Spinal cord (tissue), 10 donors: ENCODE data around the gene SRGAP3. TPM values are rescaled to one million over a fixed set of nuclear protein-coding genes. Genes with fewer than 3 reads are reported as not detected.

Experiments used
- DNase-seq, 6 donors: peaks; one replicate each; pipeline versions ENCODE4 v3.0.0 to v3.0.0-alpha.2; 2013 to 2015; ENCODE audit warnings: low spot score in 6 of 6, low read depth in 4 of 6
- H3K27ac ChIP-seq: one replicate; pipeline ENCODE4 v1.5.1; 2013; ENCODE audit warnings: low read depth, low read length, control low read depth
- H3K27me3 ChIP-seq: one replicate; pipeline ENCODE4 v1.6.1; 2013; ENCODE audit warnings: low read length; ENCODE audit not compliant: control insufficient read depth, insufficient read depth
- H3K36me3 ChIP-seq: one replicate; pipeline ENCODE4 v1.6.1; 2013; ENCODE audit warnings: low read length; ENCODE audit not compliant: control insufficient read depth, insufficient read depth
- H3K4me1 ChIP-seq: one replicate; pipeline ENCODE4 v1.6.1; 2013; ENCODE audit warnings: low read length; ENCODE audit not compliant: control insufficient read depth, insufficient read depth
- H3K4me3 ChIP-seq: one replicate; pipeline ENCODE4 v1.5.1; 2013; ENCODE audit warnings: low read depth, low read length, control low read depth
- H3K9me3 ChIP-seq: one replicate; pipeline ENCODE4 v1.6.1; 2013; ENCODE audit warnings: low read length; ENCODE audit not compliant: control insufficient read depth, insufficient read depth
- WGBS: methylation state at CpG from one replicate; pipeline ENCODE4 v1.1.5; 2013; ENCODE audit warnings: missing lambda C conversion rate; ENCODE audit not compliant: insufficient coverage; 5-methylcytosine and 5-hydroxymethylcytosine counted together
- polyA plus RNA-seq, 2 donors: library from polyadenylated mRNA; unstranded; fragments of 120-200 nt; gene quantifications; one replicate each; pipeline ENCODE4 v1.2.1, GENCODE V29; 2013; ENCODE audit not compliant: insufficient read length in 2 of 2
- total RNA-seq, 2 donors: library from RNA; depleted of rRNA in 1 of 2; stranded (reverse); fragments of 120-200 nt in 1 of 2; fragments of >200 nt in 1 of 2; gene quantifications; one replicate each; pipeline versions ENCODE4 v1.2.3 to v1.2.4, GENCODE V29; 2013 to 2014
- donor health status: healthy.

The SRGAP3 gene
- total and polyA plus RNA-seq, 4 donors: 46.1 to 71.9 (median 65.6) TPM

- no CpG with 5 or more reads among the region's 2 CpGs for WGBS
Measured at GRCh38 chr3:8974458-8974857, 275.0 kb downstream of the SRGAP3 start.

DNA sequence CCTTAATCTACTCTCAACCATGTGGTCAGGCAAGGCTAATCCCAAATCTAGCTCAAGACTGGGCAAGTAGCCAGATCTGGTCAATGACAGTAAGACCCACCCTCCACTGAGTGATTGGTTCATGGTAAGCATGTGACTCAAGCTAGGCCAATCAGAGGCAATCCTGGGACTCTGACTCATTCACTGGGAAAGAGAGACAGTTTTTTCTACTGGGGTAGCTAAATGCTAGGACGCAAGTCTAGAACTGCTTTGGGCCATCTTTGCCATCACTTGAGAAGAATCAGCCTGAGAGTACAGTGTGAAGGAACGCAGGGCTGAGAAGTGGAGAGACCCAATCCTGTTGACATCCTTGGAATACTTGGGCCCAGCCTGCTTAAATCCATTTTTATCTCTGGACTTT, 276.8 kb downstream of the SRGAP3 start:
- no peak overlapping the region for H3K4me3 ChIP-seq
- no peak for DNase-seq

More at GRCh38 chr3:8974458-8974857, 275.0 kb downstream of the SRGAP3 start:
- Histone ChIP-seq H3K27ac (no peak overlapping the region), H3K4me3 (no peak overlapping the region), H3K9me3 (no peaks in the 10 kb centered on the region), H3K36me3 (no peaks in the 10 kb centered on the region), H3K27me3 (no peaks in the 10 kb centered on the region), H3K4me1 (no peaks in the 10 kb centered on the region)
- DNase-seq: no peak

GRCh38 chr3:8970971-8971589, 278.4 kb downstream of the SRGAP3 start:
- H3K4me3 ChIP-seq: no peak overlapping the region
- no CpG with 5 or more reads among the region's 7 CpGs for WGBS

More for the DNA sequence above, 276.8 kb downstream of the SRGAP3 start:
- H3K36me3 ChIP-seq: no peaks in the 10 kb centered on the region
- WGBS: 97% methylated on average over 2 of the region's 2 CpGs
- no peaks in the 10 kb centered on the region for H3K27me3 ChIP-seq
- no peak overlapping the region for H3K27ac ChIP-seq
- no peaks in the 10 kb centered on the region for H3K4me1 ChIP-seq
- no peaks in the 10 kb centered on the region for H3K9me3 ChIP-seq

DNA sequence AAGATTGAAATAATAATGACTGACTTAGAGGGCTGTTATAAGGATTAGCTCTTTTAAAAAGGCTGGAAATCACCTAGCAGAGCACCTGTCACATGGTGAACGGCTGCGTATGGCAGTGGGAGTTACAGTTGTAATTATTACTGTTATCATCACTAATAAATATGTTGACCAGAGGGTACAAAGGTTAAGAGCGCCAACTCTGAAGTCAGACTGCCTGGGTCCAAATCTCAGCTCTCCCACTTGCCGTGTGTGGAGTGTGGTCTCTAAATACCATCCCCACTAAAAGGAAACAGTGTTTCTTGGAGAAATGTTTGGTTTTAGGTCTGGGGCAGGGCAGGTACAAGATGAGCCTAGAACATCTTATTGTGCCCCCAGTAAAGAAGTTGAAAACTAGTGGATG, 280.2 kb downstream of the SRGAP3 start:
- Histone ChIP-seq H3K4me3 (no peak overlapping the region), H3K27me3 (no peaks in the 10 kb centered on the region), H3K4me1 (no peaks in the 10 kb centered on the region), H3K9me3 (no peaks in the 10 kb centered on the region), H3K36me3 (no peaks in the 10 kb centered on the region), H3K27ac (no peak overlapping the region)
- DNase-seq: no peak
- WGBS: no CpG with 5 or more reads among the region's 4 CpGs

More at GRCh38 chr3:8970971-8971589, 278.4 kb downstream of the SRGAP3 start:
- H3K36me3 ChIP-seq: no peaks in the 10 kb centered on the region
- peak; percentile 46 to 94 (median 68) for DNase-seq
- no peaks in the 10 kb centered on the region for H3K27me3 ChIP-seq
- H3K9me3 ChIP-seq: no peaks in the 10 kb centered on the region
- no peaks in the 10 kb centered on the region for H3K4me1 ChIP-seq
- no peak overlapping the region for H3K27ac ChIP-seq

GRCh38 chr3:8968375-8968882, 281.0 kb downstream of the SRGAP3 start:
- Histone ChIP-seq H3K27ac (no peak overlapping the region), H3K4me1 (no peaks in the 10 kb centered on the region)
- 58% methylated on average over 5 of the region's 5 CpGs for WGBS

GRCh38 chr3:8967553-8967952, 281.9 kb downstream of the SRGAP3 start:
- Histone ChIP-seq H3K27me3 (no peaks in the 10 kb centered on the region), H3K4me3 (no peak overlapping the region), H3K4me1 (no peaks in the 10 kb centered on the region), H3K9me3 (no peaks in the 10 kb centered on the region), H3K27ac (no peak overlapping the region), H3K36me3 (no peaks in the 10 kb centered on the region)
- 88% methylated on average over 2 of the region's 5 CpGs for WGBS
- DNase-seq: no peak

More at GRCh38 chr3:8968375-8968882, 281.0 kb downstream of the SRGAP3 start:
- Histone ChIP-seq H3K36me3 (no peaks in the 10 kb centered on the region), H3K9me3 (no peaks in the 10 kb centered on the region), H3K27me3 (no peaks in the 10 kb centered on the region), H3K4me3 (no peak overlapping the region)
- DNase-seq: no peak

DNA sequence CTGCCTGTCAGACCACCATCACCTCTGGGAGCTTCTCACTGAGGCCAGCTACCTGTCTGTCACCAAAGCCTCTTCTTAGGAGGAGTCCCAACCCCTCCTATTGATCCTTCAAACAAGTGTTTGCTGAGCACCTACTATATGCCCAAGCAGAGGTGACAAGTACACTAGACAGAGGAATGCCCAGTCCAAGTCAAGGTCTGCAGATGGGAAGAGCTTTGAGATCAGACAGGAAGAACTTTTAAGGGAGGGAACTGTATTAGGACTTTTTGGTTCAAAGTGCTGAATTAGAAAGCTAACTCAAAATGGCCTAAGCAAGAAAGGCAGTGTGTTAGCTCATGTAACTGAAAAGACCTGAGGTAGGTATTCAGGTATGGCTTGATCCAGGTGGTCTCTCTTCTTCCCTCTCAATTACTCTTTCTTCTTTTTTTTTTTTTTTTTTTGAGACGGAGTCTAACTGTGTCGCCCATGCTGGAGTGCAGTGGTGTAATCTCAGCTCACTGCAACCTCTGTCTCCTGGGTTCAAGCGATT, 282.6 kb downstream of the SRGAP3 start:
- no peak for DNase-seq
- Histone ChIP-seq H3K36me3 (no peaks in the 10 kb centered on the region), H3K9me3 (no peaks in the 10 kb centered on the region), H3K27ac (no peak overlapping the region), H3K27me3 (no peaks in the 10 kb centered on the region), H3K4me1 (no peaks in the 10 kb centered on the region), H3K4me3 (no peak overlapping the region)
- WGBS: no CpG with 5 or more reads among the region's 3 CpGs

DNA sequence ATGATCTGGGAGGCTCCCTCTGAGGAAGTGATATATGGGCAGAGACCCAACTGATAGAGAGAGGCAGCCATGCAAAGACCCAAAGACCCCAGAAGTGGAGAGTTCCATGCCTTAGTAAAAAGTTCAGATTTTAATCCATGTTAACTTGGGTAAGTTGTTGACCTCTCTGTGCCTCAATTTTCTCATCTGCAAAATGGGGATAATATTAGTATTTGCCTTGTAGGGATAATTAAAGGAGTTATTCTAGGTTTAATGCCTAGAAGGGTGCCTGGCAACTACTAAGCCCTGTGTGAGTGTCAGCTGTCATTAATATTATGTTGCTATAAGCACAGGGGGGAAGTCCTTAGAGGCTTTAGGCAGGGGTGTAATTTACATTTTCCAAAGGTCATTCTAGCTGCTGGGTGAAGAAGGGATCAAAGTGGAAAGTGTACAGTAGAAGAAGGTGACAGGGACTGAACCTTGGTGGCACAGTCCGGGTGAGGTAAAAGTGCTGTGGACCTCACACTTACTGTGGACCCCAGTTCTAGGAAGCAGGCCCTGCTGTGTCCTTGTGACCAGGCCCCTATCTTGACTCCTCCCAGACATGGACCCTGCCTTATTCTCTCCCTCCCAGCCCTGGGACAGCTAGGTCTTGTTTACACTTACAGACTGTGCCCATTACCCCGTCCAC, 283.2 kb downstream of the SRGAP3 start:
- DNase-seq: no peak
- H3K36me3 ChIP-seq: no peaks in the 10 kb centered on the region
- 92% methylated on average over 2 of the region's 2 CpGs for WGBS
- H3K27me3 ChIP-seq: no peaks in the 10 kb centered on the region
- H3K4me3 ChIP-seq: no peak overlapping the region
- no peaks in the 10 kb centered on the region for H3K4me1 ChIP-seq
- H3K27ac ChIP-seq: no peak overlapping the region
- H3K9me3 ChIP-seq: no peaks in the 10 kb centered on the region

GRCh38 chr3:8964436-8965370, 284.7 kb downstream of the SRGAP3 start:
- Histone ChIP-seq H3K4me3 (no peak overlapping the region), H3K9me3 (no peaks in the 10 kb centered on the region), H3K27ac (peak overlapping the region; percentile 33), H3K27me3 (no peaks in the 10 kb centered on the region), H3K36me3 (no peaks in the 10 kb centered on the region), H3K4me1 (no peaks in the 10 kb centered on the region)
- no peak for DNase-seq
- 72% methylated on average over 4 of the region's 11 CpGs for WGBS
